Suppressor macrophage treated with lipopolysaccharide for 4 hours (primary cell): ENCODE measurements around the gene CTSG.
"Not testable (repeated sequence)": the region's sequence is repeated elsewhere in the genome, so short reads cannot be mapped to it uniquely, and the experiment has no call there.

ENCODE experiments used
- DNase-seq: peaks from one replicate; pipeline ENCODE4 v3.0.0-alpha.2; 2020

The CTSG gene, protein sequence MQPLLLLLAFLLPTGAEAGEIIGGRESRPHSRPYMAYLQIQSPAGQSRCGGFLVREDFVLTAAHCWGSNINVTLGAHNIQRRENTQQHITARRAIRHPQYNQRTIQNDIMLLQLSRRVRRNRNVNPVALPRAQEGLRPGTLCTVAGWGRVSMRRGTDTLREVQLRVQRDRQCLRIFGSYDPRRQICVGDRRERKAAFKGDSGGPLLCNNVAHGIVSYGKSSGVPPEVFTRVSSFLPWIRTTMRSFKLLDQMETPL

GRCh38 chr14:24576182-24576581 lies at the start of gene CTSG:
TSS of gene CTSG (minus strand) at chr14:24576250. CDS start at chr14:24576223, 27 bp downstream.
- peak; percentile 35 for DNase-seq

DNA sequence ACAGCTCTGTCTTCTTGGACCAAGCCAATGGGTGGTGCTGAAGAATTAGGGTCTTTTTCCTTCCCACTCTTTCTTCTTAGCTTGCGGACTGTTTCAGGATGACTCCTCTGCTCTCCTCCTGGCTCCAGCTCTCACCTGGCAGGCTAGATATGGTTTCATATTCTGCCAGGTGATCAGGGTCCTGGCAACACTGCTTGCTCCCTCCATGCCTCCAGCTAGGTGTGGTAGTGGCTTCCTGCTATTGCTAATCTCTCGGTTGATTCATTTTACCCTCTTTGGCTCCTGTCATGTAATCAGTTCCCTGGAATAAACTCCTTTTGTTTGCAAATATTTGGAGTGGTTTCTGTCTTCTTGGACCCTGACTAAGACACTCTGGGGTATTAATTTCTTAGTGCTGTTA lies 37.7 kb upstream of the CTSG start:
- DNase-seq: no peak

DNA sequence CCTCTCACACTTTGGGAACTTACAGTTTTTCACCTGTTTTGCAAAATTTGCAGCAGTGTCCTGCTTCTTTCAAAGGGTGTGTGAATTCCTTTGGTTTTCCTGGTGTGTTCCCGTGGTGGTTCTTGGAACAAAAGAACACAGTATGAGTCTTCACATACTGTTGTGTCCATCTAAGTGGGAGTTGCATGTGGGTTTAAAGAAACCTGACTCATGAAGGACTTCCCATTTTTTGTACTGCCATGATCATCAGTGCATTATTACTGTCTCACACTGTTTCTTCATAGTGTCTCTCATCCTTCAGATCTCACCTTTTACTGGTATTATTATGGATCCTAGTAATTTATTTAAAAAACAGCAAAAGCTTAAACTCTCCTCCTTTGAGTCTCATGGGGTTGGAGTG lies 37.2 kb upstream of the CTSG start:
- DNase-seq: peak; percentile 50

DNA sequence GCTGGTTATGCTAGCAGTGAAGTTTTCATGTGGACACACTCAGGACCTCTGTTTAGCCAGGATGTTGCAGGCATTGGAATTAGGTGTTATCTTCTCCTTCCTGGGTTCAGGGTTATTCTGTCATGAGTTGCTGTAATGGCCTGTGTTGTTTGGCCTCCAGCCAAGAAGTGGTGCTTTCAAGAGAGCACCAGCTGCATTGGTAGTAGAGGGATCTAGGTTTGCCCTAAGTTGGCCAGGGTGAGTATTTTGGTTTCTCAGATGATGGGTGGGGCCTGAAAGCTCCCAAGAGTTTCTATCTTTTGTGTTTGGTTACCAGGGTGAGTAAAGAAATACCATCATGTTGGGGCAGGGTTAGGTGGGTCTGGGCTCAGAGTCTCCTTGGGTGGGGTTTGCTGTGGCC lies 36.1 kb upstream of the CTSG start:
- no peak for DNase-seq

DNA sequence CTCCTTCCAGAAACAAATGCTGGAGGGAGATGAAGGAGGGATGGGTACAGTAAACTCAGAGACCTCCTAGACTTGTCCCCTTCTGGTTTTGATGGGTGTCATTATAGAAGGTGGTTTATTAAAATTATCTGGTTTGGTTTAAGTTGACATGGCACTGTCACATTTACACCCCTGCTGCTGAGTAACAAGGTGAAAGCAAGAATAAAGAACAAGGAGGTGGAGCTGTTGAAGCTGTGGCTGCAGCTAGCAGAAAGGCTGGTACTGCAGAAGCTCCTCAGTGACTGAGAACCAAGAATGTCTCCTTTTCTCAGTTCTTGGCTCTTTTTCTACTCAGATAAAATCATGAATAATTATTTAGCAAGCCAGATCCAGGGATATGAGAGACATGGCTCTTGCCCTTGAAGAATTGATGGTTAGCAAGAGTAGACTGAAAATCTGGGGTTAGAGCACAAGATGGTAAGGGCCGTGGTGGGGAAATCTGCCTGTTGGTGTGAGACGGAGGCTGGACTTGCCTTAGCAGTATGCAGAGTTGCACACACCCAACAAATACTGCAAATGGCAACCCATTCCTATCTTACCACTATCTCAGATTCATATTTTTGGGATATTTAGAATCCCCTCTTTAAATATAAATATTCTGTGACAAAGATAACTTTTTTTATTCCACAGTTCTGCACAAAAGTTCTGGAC lies 33.8 kb upstream of the CTSG start, which contains the start of gene GZMH:
GZMH (minus strand) TSS at position 31 of the 690 bp plus-strand sequence. CDS start 72 bp downstream, outside the sequence.
- no peak for DNase-seq

- no peak for DNase-seq
Measured at GRCh38 chr14:24607635-24608514, 31.8 kb upstream of the CTSG start.

DNA sequence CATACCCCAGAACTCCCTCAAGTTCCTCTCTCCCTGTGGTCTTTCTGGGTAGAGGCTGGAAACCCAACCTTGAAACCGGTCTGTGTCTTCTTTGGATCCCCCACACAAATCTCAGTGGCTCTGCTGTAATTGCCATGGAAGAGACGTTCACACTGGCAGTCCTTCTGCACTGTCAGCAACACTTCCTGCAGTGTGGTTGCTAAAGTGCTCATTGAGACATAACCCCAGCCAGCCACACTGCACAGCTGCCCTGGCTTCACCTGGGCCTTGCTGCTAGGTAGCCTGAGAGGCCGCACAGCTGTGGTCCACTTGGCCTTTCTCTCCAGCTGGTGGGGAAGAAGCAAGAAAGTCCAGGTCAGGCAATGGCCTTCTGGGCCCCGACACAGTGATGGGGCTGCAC lies 31.0 kb upstream of the CTSG start:
- DNase-seq: no peak

- DNase-seq: no peak
Measured at GRCh38 chr14:24606297-24606696, 30.2 kb upstream of the CTSG start.

GRCh38 chr14:24605435-24606190 lies 29.6 kb upstream of the CTSG start:
- peak; percentile 56 for DNase-seq

GRCh38 chr14:24597403-24597802 lies 21.4 kb upstream of the CTSG start:
- no peak for DNase-seq

DNA sequence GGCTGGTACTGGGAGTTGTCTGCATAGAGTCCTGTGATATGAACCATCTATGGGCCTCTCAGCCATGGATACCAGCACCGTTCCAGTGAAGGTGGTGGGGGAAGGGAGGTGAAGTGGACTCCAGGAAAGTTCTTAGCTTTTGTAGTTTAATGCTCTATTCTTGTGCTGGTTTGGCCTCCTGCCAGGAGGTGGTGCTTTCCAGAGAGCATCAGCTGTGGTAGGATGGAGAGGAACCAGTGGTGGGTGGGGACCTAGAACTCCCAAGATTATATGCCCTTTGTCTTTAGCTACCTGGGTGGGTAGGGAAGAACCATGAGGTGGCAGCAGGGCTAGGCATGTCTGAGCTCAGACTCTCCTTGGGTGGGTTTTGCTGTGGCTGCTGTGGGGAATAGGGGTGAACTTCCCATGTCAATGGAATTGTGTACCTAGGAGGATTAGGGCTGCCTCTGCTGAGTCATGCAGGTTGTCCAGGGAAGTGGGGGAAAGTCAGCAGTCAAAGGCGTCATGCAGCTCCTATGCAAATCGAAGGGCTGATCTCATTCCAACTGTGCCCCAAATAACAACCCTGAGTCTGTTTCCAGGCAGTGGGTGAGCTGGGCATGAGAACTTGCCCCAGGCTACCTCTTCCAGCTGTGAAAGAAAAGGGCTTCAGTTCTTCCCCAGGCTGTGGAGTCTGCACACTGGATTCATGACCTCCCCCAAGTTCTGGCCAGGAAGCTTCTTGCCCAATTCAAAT lies 19.2 kb upstream of the CTSG start:
- no peak for DNase-seq

- not testable (repeated sequence) for DNase-seq
Measured at GRCh38 chr14:24591004-24591403, 15.0 kb upstream of the CTSG start.

DNA sequence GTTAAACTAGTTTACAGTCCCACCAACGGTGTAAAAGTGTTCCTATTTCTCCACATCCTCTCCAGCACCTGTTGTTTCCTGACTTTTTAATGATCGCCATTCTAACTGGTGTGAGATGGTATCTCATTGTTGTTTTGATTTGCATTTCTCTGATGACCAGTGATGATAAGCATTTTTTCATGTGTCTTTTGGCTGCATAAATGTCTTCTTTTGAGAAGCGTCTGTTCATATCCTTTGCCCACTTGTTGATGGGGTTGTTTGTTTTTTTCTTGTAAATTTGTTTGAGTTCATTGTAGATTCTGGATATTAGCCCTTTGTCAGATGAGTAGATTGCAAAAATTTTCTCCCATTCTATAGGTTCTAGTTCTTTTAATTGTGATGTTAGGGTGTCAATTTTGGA lies 8.4 kb upstream of the CTSG start:
- DNase-seq: not testable (repeated sequence)

DNA sequence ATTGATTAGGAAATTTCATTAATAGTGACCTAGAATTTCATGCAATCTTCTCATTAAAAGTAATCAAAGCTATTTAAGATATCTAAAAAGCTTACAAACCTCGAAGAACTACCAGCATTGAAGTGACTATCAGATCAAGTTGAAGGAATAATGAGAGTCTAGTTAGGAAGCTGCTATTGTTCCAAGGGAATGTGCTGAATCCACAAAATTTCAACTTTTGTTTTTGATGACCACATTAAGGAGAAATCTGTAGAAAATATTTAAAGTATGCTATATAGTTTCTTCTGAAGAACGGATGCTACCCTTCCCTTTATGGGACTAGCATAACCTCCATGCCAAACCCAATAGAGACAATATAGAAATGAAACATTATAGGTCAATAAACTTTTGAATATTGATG lies 2.5 kb upstream of the CTSG start:
- DNase-seq: no peak

DNA sequence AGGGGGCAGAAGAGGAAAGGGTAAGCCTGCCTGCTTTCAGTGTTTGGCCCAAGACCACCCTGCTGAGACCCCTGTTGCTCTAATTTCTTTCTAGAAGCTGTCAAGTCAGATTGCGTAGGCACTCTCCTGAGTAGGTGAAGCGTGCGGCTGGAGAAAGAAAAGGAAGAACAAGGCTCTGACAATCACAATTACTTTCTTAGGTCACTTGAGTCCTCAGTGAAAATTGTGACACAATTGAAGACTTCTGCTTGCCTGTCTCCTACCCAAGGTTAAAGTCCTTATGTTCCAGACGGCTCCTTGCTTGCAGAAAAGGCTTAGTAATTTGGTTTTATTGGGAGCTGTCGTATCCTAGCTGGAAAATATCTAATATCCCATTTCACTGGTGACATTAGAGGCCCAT lies 721 bp upstream of the CTSG start:
- DNase-seq: no peak

- no peak for DNase-seq
Measured at GRCh38 chr14:24574206-24574774, 1.8 kb downstream of the CTSG start.

DNA sequence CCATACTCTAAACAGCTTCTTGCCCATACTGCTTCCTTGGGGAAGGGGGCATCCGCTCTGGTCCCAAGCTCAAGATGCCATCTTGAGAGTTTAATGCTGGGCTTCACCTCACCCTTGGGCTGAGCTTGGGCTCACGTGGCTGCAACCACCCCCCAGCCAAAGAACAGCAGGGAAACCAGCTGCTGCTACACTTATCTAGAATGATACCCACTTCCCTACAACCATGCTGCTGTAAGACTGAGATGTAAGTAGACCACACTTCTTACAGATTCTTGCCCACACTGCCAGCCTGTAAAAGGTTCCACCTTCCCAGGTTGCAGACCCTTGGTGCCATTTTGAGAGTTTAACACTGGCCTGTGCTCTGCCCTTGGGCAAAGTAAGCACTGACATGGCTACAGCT lies 9.7 kb downstream of the CTSG start:
- DNase-seq: no peak

DNA sequence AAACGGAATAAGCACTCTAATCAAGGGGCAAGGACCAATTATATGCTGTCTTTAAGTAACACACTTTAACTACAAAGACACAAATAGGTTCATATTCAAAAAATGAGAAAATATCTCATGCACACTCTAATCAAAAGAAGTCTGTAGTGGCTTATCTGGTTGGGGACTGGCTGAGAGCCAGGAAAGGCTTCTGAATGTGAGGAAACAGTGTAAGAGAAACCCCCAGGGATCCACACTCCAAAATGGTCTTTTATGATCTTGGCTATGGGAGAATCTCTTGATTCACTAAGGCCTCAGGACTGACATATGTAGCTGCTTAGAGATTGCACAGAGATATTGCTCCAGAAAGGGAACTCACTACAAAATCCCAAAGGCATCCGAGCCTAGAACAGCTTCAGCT lies 10.3 kb downstream of the CTSG start:
- DNase-seq: no peak

DNA sequence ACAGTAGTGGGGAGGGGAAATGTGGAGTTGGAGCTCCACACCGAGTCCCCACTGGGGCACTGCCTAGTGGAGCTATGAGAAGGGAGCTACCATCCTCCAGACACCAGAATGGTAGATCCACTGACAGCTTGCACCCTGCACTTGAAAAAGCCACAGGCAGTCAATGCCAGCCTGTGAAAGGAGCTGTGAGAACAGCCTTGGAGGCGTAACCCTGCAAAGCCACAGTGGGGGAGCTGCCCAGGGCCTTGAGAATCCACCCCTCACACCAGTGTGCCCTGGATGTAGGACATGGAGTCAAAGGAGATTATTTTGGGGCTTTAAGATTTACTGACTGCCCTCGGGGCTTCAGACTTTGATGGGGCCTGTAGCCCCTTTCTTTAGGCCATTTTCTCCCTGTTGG lies 12.5 kb downstream of the CTSG start:
- DNase-seq: no peak

GRCh38 chr14:24556756-24557155 lies 19.3 kb downstream of the CTSG start:
- DNase-seq: no peak

GRCh38 chr14:24549064-24549463 lies 27.0 kb downstream of the CTSG start:
- not testable (repeated sequence) for DNase-seq
